Stomach (tissue), 9 donors: ENCODE measurements around the gene CRACR2A. TPM values are rescaled to one million over a fixed set of nuclear protein-coding genes. Genes with fewer than 3 reads are reported as not detected.
A peak's percentile ranks its signal among the peaks of the same experiment; 100 is the strongest.

Source experiments
- DNase-seq, 2 donors: peaks; one replicate each; pipeline versions ENCODE4 v3.0.0 to v3.0.0-alpha.2; 2013 to 2019
- H3K27ac ChIP-seq, 5 donors: fragments of 200-600 bp in 4 of 5; sonication (generic) in 4 of 5; one replicate each; pipeline ENCODE4 v1.5.1; 2013 to 2019; ENCODE audit warnings: mild to moderate bottlenecking in 1 of 5, moderate library complexity in 1 of 5
- H3K27me3 ChIP-seq, 3 donors: fragments of 200-600 bp; sonication (generic); one replicate each; pipeline ENCODE4 v1.5.1; 2017 to 2019; ENCODE audit warnings: mixed run types in 1 of 3
- H3K36me3 ChIP-seq, 4 donors: fragments of 200-600 bp; sonication (generic); 1 replicate in 3 of 4; 2 replicates in 1 of 4; pipeline ENCODE4 v1.5.1; 2016 to 2019
- H3K4me1 ChIP-seq, 4 donors: fragments of 200-600 bp; sonication (generic); one replicate each; pipeline ENCODE4 v1.5.1; 2016 to 2019
- H3K4me3 ChIP-seq, 4 donors: fragments of 200-600 bp; sonication (generic) in 3 of 4; one replicate each; pipeline ENCODE4 v1.5.1; 2016 to 2019; ENCODE audit warnings: mild to moderate bottlenecking in 1 of 4
- H3K9me3 ChIP-seq, 4 donors: fragments of 200-600 bp; sonication (generic); one replicate each; pipeline ENCODE4 v1.5.1; 2016 to 2019
- CTCF ChIP-seq, 7 experiments: fragments of 450-650 bp in 4 of 7; fragments of 200-600 bp in 3 of 7; sonication (generic) in 3 of 7; IDR thresholded peaks; one replicate each; pipeline ENCODE4 v1.5.1; 2016 to 2019; ENCODE audit warnings: antibody characterized with exemption in 7 of 7, control low read depth in 2 of 7, mild to moderate bottlenecking in 1 of 7
- EP300 ChIP-seq: sonication (generic); formaldehyde crosslinking; IDR thresholded peaks from one replicate; pipeline ENCODE4 v1.6.1; 2017; ENCODE audit warnings: antibody characterized with exemption
- POLR2A ChIP-seq, 4 donors: fragments of 450-650 bp; IDR thresholded peaks; one replicate each; pipeline ENCODE4 v1.6.1; 2016; ENCODE audit warnings: antibody characterized with exemption in 4 of 4, control low read depth in 2 of 4, mild to moderate bottlenecking in 1 of 4, moderate library complexity in 1 of 4
- POLR2AphosphoS5 ChIP-seq, 3 donors: sonication (generic); formaldehyde crosslinking; IDR thresholded peaks; one replicate each; pipeline ENCODE4 v1.6.1; 2016; ENCODE audit warnings: antibody characterized with exemption in 3 of 3
- WGBS, 5 donors: extraction: QIAGEN DNeasy Blood & Tissue Kit in 3 of 5; methylation state at CpG; one replicate each; pipeline versions ENCODE4 v1.1.5 to v1.1.7; 2013 to 2018; 5-methylcytosine and 5-hydroxymethylcytosine counted together
- intact Hi-C: fragments of 100-400 bp; cut with DNase I; formaldehyde crosslinking; loops from one replicate; pipeline ENCODE4 v1.15.1; 2023; ENCODE audit warnings: low total_unique reads
- polyA plus RNA-seq, 3 donors: library from polyadenylated mRNA; stranded (reverse); fragments of 200-250 nt; gene quantifications; one replicate each; pipeline ENCODE4 v1.2.3, GENCODE V29; 2013
- total RNA-seq, 5 donors: library from RNA; depleted of rRNA; stranded (reverse); fragments of >200 nt; gene quantifications; one replicate each; pipeline versions ENCODE4 v1.1.0 to v1.2.3, GENCODE V29; 2014 to 2016
- donor health status: healthy with polysubstance abuse.
- donor health status: Bipolar disorder and iron deficiency.
- donor health status: healthy.

Gene CRACR2A
- total and polyA plus RNA-seq, 8 donors: 0.15 to 66.6 (median 3.1) TPM

DNA sequence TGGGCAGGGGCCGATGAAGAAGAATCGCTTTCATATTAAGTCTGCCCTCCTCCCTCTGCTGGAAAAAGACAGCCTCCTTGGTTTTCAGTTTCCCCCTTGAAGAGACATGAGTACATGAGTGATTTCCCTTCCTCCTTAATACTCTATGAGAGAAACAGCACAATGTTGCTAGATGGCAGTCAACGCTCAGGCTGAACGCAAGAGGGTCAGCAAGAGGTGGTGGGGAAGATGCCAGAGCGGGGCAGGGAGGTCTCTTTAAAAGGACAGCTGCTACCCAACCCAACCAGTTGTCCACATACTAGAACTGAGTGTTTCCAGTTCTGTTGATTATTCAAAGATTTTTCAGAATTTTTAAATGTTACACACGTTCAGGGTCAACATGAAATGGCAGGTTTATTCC lies 22.8 kb downstream of the CRACR2A start:
- DNase-seq: no peak
- intact Hi-C loops: no loop called here
- H3K36me3 ChIP-seq: peaks cover 0 to 5% (median 4%) of the 10 kb centered on the region in 4 donors
- H3K27me3 ChIP-seq: no peaks in the 10 kb centered on the region
- H3K4me1 ChIP-seq: peaks cover 0 to 30% (median 17%) of the 10 kb centered on the region in 4 donors
- H3K9me3 ChIP-seq: no peaks in the 10 kb centered on the region
- no peak overlapping the region for H3K4me3 ChIP-seq
- TF ChIP-seq POLR2A (IDR thresholded peaks at IDR 0.05) (no peak), CTCF (IDR thresholded peaks at IDR 0.05) (no peak), POLR2AphosphoS5 (IDR thresholded peaks at IDR 0.05) (no peak), EP300 (no peak)
- WGBS, 5 donors: 90 to 96% (median 93%) methylated on average over 6 of the region's 6 CpGs
- no peak overlapping the region for H3K27ac ChIP-seq

DNA sequence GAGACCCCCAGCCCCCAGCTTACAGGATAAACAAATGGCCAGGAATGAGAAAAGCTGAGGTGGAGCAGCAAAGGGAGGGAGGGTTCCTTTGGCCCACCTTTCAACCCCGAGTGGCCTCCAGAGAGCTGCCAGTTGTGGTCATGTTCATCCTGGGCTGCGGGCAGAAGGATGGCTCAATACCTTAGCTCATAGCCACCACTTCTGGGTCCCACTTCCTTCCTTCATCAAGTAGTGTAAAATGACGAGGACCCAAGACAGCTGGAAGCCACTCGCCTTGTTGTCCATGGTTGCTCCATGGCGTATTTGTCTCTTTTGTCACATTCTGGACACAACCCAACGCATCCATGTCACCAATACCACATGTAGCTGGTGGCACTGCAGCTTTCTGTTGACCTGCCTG lies 24.2 kb downstream of the CRACR2A start:
- Histone ChIP-seq H3K9me3 (no peaks in the 10 kb centered on the region), H3K4me3 (no peak overlapping the region), H3K27ac (peak overlapping the region in 2 of 5 donors; percentile 47 to 50), H3K27me3 (no peaks in the 10 kb centered on the region), H3K36me3 (peaks cover 0 to 5% (median 4%) of the 10 kb centered on the region in 4 donors), H3K4me1 (peaks cover 0 to 30% (median 19%) of the 10 kb centered on the region in 4 donors)
- no peak for TF ChIP-seq POLR2AphosphoS5 (IDR thresholded peaks at IDR 0.05)
- TF ChIP-seq CTCF (IDR thresholded peaks at IDR 0.05): no peak
- peak; percentile 33 to 38 for DNase-seq
- intact Hi-C loops: no loop called here
- WGBS, 5 donors: 67 to 90% (median 79%) methylated on average over 6 of the region's 6 CpGs

DNA sequence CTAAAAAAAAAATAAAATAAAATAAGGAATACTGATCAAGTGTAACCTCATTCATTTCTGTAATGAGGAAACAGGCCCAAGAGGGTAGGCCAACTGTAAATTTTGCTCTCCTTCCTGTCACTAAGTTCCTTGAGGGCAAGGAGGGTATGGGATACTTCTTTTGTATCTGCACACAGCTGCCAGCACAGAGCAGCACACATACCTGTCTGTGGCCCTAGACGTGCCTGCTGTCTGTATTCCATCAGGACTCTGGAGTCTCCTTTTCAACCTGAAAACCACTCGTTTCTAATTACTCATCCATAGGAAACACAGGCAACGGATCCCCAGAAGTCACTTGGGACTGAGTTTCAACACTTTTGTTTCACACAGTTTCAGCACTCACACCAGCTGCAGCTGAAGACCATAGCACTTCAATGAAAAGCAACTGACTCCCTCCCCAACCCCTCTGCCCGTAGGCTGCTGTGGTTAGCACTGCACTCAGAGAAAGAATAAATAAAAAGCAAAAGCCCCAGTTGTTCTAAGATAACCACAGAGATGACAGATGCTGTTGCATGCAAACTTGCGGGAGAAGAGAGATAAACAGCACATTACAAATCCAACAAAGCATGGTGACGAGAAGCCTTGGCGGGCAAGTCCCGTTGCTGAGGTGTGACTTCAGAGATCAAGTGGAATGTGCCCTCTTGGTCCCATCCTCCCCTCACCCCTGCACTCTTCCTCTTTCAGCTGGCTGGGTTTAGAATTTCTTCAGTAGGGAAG lies 24.9 kb downstream of the CRACR2A start:
- DNase-seq: peak in 1 of 2 donors; percentile 46

DNA sequence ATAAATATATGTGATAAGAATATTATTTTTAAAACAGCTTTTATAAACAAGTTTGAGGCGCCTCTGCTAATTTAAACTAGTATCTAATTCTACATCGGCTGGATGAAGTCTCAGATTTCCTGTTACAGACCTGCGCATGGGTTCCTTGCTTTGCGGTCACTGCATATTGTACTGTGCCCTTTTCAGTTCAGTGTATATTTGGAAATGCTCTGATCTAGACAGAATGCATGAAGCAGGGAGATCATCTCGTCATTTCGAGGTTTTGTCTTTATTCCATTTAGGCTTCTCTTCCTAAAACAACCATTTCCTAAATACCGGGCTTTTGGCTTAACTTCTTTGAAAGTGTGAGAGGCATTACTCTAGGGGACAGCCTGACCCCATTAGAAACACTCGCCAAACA lies 25.6 kb downstream of the CRACR2A start:
- DNase-seq: no peak
- peaks cover 0 to 5% (median 0%) of the 10 kb centered on the region in 4 donors for H3K36me3 ChIP-seq
- no peaks in the 10 kb centered on the region for H3K9me3 ChIP-seq
- no peak overlapping the region for H3K4me3 ChIP-seq
- no peak for TF ChIP-seq POLR2A (IDR thresholded peaks at IDR 0.05)
- no peak for TF ChIP-seq EP300
- no peak for TF ChIP-seq CTCF (IDR thresholded peaks at IDR 0.05)
- TF ChIP-seq POLR2AphosphoS5 (IDR thresholded peaks at IDR 0.05): no peak
- no peaks in the 10 kb centered on the region for H3K27me3 ChIP-seq
- intact Hi-C loops: no loop called here
- WGBS, 5 donors: 78 to 89% (median 87%) methylated on average over 8 of the region's 8 CpGs
- H3K4me1 ChIP-seq: peaks cover 0 to 22% (median 11%) of the 10 kb centered on the region in 4 donors
- H3K27ac ChIP-seq: no peak overlapping the region

More for the DNA sequence above, 24.9 kb downstream of the CRACR2A start:
- peaks cover 0 to 5% (median 3%) of the 10 kb centered on the region in 4 donors for H3K36me3 ChIP-seq
- no peak overlapping the region for H3K4me3 ChIP-seq
- no peaks in the 10 kb centered on the region for H3K9me3 ChIP-seq
- 58 to 81% (median 61%) methylated on average over 8 of the region's 8 CpGs for WGBS, 5 donors
- no peaks in the 10 kb centered on the region for H3K27me3 ChIP-seq
- H3K27ac ChIP-seq: peak overlapping the region in 2 of 5 donors; percentile 47 to 50
- TF ChIP-seq CTCF (IDR thresholded peaks at IDR 0.05) (no peak), POLR2A (IDR thresholded peaks at IDR 0.05) (no peak), EP300 (no peak), POLR2AphosphoS5 (IDR thresholded peaks at IDR 0.05) (no peak)
- peaks cover 0 to 29% (median 17%) of the 10 kb centered on the region in 4 donors for H3K4me1 ChIP-seq
- intact Hi-C loops: no loop called here
